Dendritic cell treated with granulocyte-macrophage colony-stimulating factor and Interleukin-4, amounts not matched to agents 40 ng/mL and 50 ng/mL, for 4 days (primary cell): Measurements from ENCODE around the gene PODNL1.

Source experiments
- H3K27ac Mint-ChIP-seq: one replicate; pipeline ENCODE4 v1.8.0; 2022; ENCODE audit warnings: mild to moderate bottlenecking, mixed read lengths
- H3K27me3 Mint-ChIP-seq: one replicate; pipeline ENCODE4 v1.8.0; 2022; ENCODE audit warnings: mild to moderate bottlenecking, mixed read lengths
- H3K36me3 Mint-ChIP-seq: one replicate; pipeline ENCODE4 v1.8.0; 2022; ENCODE audit warnings: low read depth, mixed read lengths
- H3K4me1 Mint-ChIP-seq: one replicate; pipeline ENCODE4 v1.8.0; 2022; ENCODE audit warnings: low read depth, mixed read lengths
- H3K4me3 Mint-ChIP-seq: one replicate; pipeline ENCODE4 v1.8.0; 2022; ENCODE audit warnings: mild to moderate bottlenecking, moderate library complexity, mixed read lengths
- H3K9me3 Mint-ChIP-seq: one replicate; pipeline ENCODE4 v1.8.0; 2022; ENCODE audit warnings: mixed read lengths
- intact Hi-C: fragments of 100-400 bp; cut with micrococcal nuclease; formaldehyde crosslinking; loops from one replicate; pipeline ENCODE4 v1.15.0; 2022

PODNL1 gene

DNA sequence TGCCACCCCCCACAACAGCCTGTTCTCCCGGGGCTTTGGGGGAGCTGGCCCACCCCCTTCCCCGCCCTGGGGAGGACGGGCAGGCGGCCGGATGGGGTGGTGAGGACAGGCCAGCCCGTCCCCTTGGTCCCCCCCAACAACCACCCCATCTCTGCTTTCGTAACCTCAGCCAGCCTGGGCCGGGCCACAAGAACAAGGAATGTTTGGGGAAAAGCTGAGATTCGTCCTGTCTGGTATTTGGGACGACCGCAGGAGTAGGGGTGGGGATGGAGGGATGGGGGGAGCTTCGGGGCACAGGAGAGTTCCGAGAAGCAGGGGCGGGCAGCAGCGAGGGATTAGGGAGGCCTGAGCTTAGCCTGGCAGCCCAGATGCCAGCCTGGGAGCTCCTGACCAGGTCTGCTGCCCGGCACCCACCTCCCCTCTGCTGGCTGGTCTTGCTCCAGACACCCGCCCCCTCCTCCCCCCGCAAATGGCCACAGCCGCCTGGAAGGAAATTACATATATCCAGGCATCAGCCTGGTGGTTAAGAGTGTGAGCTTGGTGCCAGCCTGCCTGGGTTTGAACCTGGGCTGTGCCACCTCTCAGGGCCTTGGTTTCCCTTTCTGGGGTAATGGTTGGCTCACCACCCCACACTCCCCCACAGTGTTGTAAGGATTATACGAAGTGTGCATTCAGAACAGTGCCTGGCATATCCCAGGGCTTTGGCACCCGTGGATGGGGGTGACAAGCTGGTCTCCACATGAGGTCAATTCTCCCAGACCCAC lies at the start of gene PODNL1:
PODNL1 (minus strand) TSS at position 117 of the 764 bp plus-strand sequence. CDS start 236 bp downstream, outside the sequence.
- Mint-ChIP-seq H3K27ac (no peak within 1 kb of the TSS), H3K4me3 (no peak within 1 kb of the TSS), H3K9me3 (no peaks in the 10 kb centered on the region), H3K27me3 (peaks cover 38% of the 10 kb centered on the region), H3K36me3 (no peaks in the 10 kb centered on the region), H3K4me1 (peaks cover 6% of the 10 kb centered on the region)
- intact Hi-C loops: no loop called here

DNA sequence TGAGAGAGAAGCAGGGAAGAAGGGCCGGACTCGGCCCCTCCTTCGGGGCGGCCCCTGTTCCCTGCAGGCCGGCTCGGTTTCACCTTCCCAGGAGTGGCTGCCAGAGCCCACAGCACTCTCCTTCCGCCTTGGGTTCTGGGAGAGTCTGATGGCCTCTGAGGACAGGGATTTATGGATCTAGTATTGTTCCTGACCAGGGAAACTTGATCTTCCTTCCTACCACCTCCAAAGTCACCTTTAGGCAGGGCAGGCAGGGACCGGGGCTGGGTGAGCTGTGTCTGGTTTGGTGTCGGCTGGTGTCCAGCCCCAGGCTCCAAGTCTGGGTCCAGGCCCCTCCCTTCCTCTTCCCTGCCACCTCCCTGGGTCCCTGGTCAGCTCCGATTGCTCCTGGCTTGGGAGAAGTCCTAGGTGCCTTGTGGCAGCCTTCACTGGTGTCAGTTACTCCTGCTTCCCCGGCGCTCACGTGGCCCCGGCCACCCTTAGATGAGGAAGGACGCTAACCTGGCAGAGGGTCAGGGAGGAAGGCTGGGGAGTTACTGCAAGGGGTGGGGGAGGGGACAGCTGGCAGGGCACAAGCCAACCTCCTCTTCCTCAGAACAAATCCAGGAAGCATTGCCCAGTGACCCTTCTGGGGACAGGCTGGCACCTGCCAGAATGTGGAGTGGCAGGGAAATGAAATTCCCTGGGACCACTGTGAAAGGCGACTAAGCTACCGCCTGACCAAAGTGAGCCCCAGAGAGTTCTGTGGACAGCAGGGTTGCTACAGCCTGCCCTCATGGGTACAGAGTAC lies 49.1 kb upstream of the PODNL1 start:
- Mint-ChIP-seq H3K36me3 (peaks cover 57% of the 10 kb centered on the region), H3K27ac (peak overlapping the region; percentile 100), H3K4me1 (peaks cover 68% of the 10 kb centered on the region), H3K9me3 (no peaks in the 10 kb centered on the region), H3K4me3 (peak overlapping the region; percentile 73), H3K27me3 (no peaks in the 10 kb centered on the region)
- intact Hi-C loops: loop anchor here (2.0 to 5.0 kb wide), 2 partner anchors 18 to 45 kb away; partner anchors contain the start of gene IL27RA

DNA sequence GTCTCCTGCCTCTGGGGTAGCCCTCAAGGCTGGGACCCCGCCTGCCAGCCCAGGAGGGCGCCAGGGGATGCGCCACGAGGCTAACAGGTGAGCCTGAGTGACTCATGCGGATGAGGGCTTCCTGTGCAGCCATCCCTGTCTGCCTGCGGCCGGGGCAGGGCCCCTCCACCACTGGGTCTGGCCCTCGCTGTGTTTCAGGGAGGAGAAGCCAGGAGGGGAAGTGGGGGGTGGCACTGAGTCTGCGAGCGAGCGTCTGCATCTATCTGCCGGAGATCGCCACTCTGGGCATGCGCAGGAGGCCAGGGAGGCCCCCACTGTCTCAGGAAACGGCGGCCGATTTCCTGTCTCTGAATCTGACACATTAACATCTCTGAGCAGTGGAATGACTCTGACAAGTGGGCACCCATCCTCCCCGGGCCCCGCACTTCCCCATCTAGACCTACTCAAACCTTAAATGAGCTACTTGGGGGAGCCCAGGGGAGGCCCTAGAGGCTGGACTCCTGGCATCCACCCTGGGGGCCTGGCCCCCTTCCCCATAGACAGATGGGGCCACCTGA lies 48.2 kb upstream of the PODNL1 start:
- intact Hi-C loops: loop anchor here (2.0 to 5.0 kb wide), 2 partner anchors 18 to 46 kb away; partner anchors contain the start of gene IL27RA
- peaks cover 57% of the 10 kb centered on the region for H3K36me3 Mint-ChIP-seq
- peaks cover 76% of the 10 kb centered on the region for H3K4me1 Mint-ChIP-seq
- H3K4me3 Mint-ChIP-seq: peak overlapping the region; percentile 73
- H3K27ac Mint-ChIP-seq: peak overlapping the region; percentile 100
- H3K27me3 Mint-ChIP-seq: no peaks in the 10 kb centered on the region
- no peaks in the 10 kb centered on the region for H3K9me3 Mint-ChIP-seq

DNA sequence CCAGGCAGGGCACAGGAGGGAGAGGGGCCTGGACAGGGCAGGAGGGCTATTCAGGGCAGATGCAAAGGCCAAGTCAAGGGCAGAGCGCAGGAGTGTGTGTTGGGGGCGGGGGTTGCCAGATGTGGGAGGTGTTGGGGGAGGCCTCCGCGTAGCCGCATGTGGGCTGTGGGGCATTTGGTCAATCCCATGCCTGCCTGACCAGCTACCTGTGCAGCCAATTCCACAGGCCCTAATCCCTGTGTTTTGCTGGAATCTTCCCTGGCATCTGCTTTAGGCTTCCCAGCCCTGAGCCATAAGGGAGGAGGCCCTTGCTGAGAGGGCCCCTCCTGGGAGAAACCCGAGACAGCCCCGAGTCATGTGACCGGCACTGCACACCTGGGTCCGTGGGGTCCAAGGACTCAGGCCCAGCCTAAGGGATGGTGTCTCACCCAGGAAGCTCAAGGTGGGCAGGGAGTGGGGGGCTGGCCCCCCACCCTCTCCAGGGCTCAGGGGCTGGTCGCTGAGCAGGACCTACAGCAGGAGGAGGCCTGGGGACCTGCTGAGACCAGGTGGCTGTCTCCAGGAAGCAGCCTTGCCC lies 47.6 kb upstream of the PODNL1 start:
- peak overlapping the region; percentile 100 for H3K27ac Mint-ChIP-seq
- intact Hi-C loops: loop anchor here (2.0 to 5.0 kb wide), 2 partner anchors 19 to 46 kb away; partner anchors contain the start of gene IL27RA
- no peaks in the 10 kb centered on the region for H3K9me3 Mint-ChIP-seq
- peak overlapping the region; percentile 61 for H3K4me3 Mint-ChIP-seq
- H3K36me3 Mint-ChIP-seq: peaks cover 55% of the 10 kb centered on the region
- H3K27me3 Mint-ChIP-seq: no peaks in the 10 kb centered on the region
- H3K4me1 Mint-ChIP-seq: peaks cover 77% of the 10 kb centered on the region

DNA sequence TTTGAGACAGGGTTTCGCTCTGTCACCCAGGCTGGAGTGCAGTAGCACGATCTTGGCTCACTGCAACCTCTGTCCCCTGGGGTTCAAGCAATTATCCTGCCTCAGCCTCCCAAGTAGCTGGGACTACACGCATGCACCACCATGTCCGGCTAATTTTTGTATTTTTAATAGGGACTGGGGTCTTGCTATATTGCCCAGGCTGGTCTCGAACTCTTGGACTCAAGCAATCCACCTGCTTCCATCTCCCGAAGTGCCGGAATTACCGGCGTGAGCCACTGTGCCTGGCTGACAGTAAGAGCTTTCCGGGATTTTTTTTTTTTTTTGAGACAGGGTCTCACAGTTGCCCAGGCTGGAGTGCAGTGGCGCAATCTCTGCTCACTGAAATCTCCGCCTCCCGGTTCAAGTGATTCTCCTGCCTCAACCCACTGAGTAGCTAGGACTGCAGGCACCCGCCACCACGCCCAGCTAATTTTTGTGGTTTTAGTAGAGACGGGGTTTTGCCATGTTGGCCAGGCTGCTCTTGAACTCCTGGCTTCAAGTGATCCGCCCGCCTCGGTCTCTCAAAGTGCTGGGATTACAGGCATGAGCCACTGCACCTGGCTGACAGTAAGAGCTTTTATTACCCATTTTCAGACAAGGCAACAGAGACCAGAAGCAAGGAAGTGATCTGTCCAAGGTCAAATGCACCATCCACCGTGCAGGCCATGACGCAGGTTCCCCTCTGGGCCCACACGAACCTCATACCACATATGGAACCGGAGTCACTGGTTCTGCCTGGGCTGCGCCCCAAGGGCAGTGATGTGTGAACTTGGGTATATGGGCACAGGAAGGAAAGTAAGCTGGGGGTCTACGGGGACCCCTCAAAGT lies 46.9 kb upstream of the PODNL1 start:
- Mint-ChIP-seq H3K27me3 (no peaks in the 10 kb centered on the region), H3K27ac (peak overlapping the region; percentile 100), H3K4me1 (peaks cover 80% of the 10 kb centered on the region), H3K4me3 (peak overlapping the region; percentile 61), H3K36me3 (peaks cover 55% of the 10 kb centered on the region), H3K9me3 (no peaks in the 10 kb centered on the region)
- intact Hi-C loops: loop anchor here (5.0 kb wide), 1 partner anchor 47 kb away; the partner anchor contains the start of gene IL27RA

GRCh38 chr19:13984186-13984585 lies 46.0 kb upstream of the PODNL1 start:
- H3K4me1 Mint-ChIP-seq: peaks cover 79% of the 10 kb centered on the region
- no peak overlapping the region for H3K4me3 Mint-ChIP-seq
- H3K27ac Mint-ChIP-seq: peak overlapping the region; percentile 100
- intact Hi-C loops: no loop called here
- H3K36me3 Mint-ChIP-seq: peaks cover 53% of the 10 kb centered on the region
- no peaks in the 10 kb centered on the region for H3K9me3 Mint-ChIP-seq
- no peaks in the 10 kb centered on the region for H3K27me3 Mint-ChIP-seq

DNA sequence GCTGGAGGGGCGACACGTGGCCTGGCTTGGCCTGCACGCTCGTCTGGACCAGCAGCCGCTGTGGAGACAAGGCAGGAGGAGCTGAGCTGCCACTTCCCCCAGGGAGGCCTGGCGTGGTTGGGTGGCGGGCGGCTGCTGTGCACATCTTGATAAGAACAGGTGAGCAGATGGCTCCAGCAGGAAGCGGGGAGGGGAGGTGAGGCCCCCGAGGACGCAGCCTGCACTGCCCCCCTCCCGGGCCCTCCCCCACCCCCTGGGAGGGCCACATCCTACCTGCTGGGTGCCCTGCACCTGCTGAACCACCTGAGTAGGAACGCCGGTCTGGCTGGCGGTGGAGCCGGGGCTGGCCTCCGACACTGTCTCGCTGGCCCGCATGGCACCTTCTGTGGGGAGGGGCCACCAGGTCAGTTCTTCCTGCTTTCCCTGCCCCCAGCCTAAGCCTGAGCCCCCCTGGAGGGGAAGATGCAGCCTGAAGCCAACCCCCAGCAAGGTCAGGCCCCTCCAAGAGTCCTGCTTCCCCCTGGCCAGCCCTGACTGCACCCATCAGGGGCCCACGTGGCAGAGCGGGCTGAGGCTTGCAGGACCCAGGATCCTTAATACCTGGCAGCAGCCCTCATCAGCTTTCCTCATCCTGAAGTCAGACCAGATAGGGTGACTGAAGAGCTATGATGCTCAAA lies 45.1 kb upstream of the PODNL1 start:
- intact Hi-C loops: no loop called here
- Mint-ChIP-seq H3K27ac (no peak overlapping the region), H3K27me3 (no peaks in the 10 kb centered on the region), H3K4me1 (peaks cover 75% of the 10 kb centered on the region), H3K4me3 (no peak overlapping the region), H3K36me3 (peaks cover 45% of the 10 kb centered on the region), H3K9me3 (no peaks in the 10 kb centered on the region)

GRCh38 chr19:13982773-13983172 lies 44.6 kb upstream of the PODNL1 start:
- Mint-ChIP-seq H3K36me3 (peaks cover 48% of the 10 kb centered on the region), H3K27ac (no peak overlapping the region), H3K9me3 (no peaks in the 10 kb centered on the region), H3K27me3 (no peaks in the 10 kb centered on the region), H3K4me3 (no peak overlapping the region), H3K4me1 (peaks cover 74% of the 10 kb centered on the region)
- intact Hi-C loops: no loop called here

DNA sequence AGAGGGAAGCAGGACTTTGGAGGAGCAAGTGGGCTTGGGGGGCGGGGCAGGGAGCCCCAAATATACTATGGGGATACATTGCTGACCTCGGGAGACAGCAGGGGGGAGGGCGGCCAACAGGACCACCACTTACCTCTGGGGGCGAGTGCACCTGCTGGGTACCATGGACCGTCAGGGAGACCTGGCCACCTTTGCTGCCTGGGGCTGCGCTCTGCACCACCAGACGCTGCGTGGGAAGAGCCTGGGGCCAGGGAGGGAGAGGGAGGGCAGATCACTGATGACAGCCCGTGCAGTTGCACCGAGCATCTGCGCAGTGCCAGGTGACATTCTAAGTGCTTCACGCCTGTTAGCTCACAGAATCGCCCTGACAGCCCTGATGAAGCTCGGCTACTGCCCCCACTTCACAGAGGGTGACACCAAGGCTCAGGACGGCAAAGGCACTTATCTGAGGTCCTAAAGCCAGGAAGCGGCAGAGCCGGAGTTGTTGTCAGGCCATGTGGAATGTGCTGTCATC lies 43.8 kb upstream of the PODNL1 start:
- intact Hi-C loops: no loop called here
- H3K4me1 Mint-ChIP-seq: peaks cover 67% of the 10 kb centered on the region
- H3K27ac Mint-ChIP-seq: peak overlapping the region; percentile 74
- no peaks in the 10 kb centered on the region for H3K27me3 Mint-ChIP-seq
- peaks cover 52% of the 10 kb centered on the region for H3K36me3 Mint-ChIP-seq
- no peaks in the 10 kb centered on the region for H3K9me3 Mint-ChIP-seq
- H3K4me3 Mint-ChIP-seq: no peak overlapping the region

- Mint-ChIP-seq H3K27ac (peak overlapping the region; percentile 74), H3K9me3 (no peaks in the 10 kb centered on the region), H3K4me1 (peaks cover 61% of the 10 kb centered on the region), H3K27me3 (no peaks in the 10 kb centered on the region), H3K36me3 (peaks cover 57% of the 10 kb centered on the region), H3K4me3 (no peak overlapping the region)
- intact Hi-C loops: no loop called here
These were observed 43.2 kb upstream of the PODNL1 start for GRCh38 chr19:13981467-13981866.

GRCh38 chr19:13981021-13981420 lies 42.8 kb upstream of the PODNL1 start:
- Mint-ChIP-seq H3K36me3 (peaks cover 62% of the 10 kb centered on the region), H3K9me3 (no peaks in the 10 kb centered on the region), H3K4me1 (peaks cover 57% of the 10 kb centered on the region), H3K27ac (peak overlapping the region; percentile 74), H3K4me3 (no peak overlapping the region), H3K27me3 (no peaks in the 10 kb centered on the region)
- intact Hi-C loops: no loop called here

GRCh38 chr19:13980340-13980739 lies 42.1 kb upstream of the PODNL1 start:
- Mint-ChIP-seq H3K9me3 (no peaks in the 10 kb centered on the region), H3K27me3 (no peaks in the 10 kb centered on the region), H3K27ac (peak overlapping the region; percentile 74), H3K4me3 (no peak overlapping the region), H3K36me3 (peaks cover 69% of the 10 kb centered on the region), H3K4me1 (peaks cover 57% of the 10 kb centered on the region)
- intact Hi-C loops: no loop called here
